ENCODE results near the gene SLC25A10.
A peak's percentile ranks its signal among the peaks of the same experiment; 100 is the strongest.
"Not testable (repeated sequence)": the region's sequence is repeated elsewhere in the genome, so short reads cannot be mapped to it uniquely, and the experiment has no call there.

SLC25A10 gene

GRCh38 chr17:81722184-81723120, 10.4 kb downstream of the SLC25A10 start:
- DNase-seq, result peak; percentile 37

DNA sequence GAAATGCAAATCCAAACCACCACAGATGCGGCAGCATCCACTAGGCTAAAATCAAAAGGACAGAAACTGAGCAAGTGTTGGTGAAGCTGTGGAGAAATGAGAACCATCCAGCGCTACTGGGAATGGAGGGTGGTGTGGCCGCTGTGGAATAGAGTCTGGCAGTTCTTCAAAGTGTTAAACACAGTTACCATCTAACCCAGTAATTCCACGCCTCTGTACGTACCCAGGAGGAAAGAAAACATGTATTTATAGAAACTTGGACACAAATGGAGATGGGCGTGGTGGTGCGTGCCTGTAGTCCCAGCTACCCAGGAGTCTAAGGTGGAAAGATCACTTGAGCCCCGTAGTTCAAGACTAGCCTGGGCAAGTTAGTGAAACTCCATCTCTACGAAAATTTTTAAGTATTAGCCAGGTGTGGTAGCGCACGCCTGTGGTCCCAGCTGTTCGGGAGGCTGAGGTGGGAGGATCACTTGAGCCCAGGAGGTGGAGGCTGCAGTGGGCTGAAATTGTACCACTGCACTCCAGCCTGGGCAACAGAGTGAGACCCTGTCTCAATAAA, 11.6 kb downstream of the SLC25A10 start:
- DNase-seq, result no peak

DNA sequence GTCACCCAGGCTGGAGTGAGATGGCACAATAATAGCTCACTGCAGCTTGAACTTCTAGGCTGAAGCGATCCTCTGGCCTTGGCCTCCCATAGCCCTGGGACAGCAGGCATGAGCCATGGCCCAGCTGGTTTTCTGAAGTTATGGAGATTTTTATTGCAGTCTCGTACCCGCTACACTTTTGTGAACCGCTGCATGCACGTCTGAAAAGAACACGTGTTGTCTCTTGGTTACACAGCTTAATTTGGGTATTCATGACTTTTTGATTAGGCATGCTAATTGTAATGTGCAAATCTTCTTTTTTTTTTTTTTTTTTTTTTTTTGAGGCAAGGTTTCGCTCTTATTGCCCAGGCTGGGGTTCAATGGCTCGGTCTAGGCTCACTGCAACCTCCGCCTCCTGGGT, 13.4 kb downstream of the SLC25A10 start:
- no peak for DNase-seq

DNA sequence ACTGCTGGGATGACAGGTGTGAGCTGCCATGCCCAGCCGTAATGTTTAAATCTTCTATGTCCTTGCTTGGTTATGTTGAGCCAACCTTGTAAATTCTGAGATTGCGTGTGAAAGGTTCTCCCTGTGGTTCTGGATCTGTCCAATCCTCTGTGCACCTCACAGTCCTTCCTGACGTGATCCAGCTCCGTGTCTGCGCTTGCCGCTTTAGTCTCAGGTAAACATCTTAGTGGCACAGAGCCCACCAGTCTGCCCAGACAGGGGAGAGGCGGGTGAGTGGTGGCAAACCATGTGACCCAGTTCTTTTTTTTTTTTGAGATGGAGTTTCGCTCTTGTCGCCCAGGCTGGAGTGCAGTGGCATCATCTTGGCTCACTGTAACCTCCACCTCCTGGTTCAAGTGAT, 13.9 kb downstream of the SLC25A10 start:
- no peak for DNase-seq

DNA sequence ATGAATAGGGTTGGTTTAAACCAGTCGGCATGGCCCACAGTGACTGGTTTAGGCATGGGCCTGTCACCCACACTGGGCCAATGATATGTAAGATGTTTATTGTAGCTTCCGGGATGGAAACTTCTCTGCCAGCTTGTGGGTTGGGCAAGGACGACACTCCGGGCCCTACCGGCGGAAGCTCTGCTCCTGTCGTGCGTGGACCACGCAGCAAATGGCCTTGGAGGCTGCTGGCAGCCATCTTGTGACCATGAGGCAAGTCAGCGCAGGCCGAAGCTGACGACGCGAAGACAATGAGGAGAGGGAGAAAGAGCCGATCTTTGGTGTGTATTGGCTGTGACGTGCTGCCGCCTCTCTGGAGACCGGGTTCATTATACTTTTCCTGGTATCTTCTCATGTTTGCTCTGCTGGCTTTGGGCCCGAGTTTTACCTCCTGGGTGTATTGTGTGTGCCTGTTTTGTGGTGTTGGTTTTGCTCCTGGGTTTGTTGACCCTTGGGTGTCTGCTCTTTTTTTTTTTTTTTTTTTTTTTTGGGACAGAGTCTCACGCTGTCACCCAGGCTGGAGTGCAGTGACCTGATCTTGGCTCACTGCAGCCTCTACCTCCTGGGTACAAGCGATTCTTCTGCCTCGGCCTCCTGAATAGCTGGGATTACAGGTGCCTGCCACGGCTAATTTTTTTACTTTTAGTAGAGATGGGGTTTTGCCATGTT, 15.4 kb downstream of the SLC25A10 start:
- DNase-seq, result no peak

GRCh38 chr17:81733507-81734404, 21.7 kb downstream of the SLC25A10 start:
- peak; percentile 80 for DNase-seq

- no peak for DNase-seq
Measured at GRCh38 chr17:81734405-81735263, 22.6 kb downstream of the SLC25A10 start.

DNA sequence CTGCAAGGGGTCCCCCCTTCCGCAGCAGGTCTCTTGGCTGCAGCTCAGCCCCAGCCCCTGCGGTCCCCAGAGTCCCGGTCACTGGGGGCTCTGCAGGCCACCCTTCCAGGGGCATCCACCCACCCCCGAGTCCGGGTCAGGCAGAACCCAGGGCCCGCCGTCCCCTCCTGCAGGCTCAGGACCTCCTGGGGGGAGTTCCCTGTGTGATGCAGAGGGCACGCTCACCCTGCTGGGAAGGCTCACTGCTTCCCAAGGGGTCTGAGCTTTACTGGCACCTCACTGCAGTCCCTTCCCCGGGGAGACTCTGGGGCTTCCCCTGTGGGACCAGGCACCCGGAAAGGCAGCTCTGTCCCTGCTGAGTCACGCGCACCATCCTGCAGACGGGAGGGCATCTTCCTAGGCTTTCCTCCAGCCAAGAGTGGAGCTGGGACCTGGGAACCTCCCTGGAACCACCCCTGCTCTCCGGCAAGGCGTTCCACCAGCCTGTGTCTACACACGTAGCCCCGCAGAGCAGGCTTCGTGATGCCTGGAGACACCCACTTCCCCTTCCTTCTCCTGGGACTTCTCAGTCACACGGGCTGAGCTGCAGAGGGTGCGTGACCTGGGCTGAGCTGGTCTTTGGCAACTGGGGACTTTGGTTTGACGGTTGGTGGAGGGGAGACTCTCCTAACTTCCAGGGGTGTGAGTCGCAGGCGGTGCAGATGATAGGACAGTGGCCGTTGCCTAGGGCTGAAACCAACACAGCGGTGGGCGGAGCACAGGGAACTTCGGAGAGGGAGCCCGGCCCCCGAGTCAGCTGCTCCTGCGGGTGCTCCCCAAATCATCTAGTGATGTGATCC, 23.4 kb downstream of the SLC25A10 start:
- DNase-seq, result no peak

- DNase-seq, result no peak
Measured at GRCh38 chr17:81737947-81738800, 26.1 kb downstream of the SLC25A10 start.

DNA sequence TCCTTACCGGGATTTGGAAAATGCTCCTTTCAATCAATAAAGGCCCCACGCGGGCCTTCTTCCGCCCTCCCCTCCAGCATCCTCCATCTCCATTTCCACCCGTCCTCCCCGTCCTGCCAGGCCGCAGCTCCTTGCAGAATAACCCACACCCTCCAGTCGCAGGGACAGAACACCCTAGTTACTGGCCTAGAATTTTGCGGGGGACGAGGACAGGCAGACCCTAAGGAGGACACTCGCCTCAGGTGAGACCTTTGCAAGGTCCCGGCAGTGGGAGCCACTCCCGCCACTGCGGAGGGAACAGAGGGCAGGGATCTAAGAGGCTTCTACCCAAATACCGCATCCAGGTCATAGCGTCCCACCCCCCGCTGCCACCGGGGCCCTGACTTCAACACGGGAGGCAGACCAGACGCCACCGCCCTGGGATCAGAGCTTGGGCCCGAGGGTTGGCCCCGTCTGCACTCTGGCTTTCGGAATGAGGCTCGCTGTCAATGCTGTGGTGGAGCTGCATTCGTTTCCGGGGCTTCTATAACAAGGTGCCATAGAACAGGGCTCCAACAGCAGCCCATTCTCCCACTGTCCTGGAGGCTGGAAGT, 26.8 kb downstream of the SLC25A10 start:
- no peak for DNase-seq

DNA sequence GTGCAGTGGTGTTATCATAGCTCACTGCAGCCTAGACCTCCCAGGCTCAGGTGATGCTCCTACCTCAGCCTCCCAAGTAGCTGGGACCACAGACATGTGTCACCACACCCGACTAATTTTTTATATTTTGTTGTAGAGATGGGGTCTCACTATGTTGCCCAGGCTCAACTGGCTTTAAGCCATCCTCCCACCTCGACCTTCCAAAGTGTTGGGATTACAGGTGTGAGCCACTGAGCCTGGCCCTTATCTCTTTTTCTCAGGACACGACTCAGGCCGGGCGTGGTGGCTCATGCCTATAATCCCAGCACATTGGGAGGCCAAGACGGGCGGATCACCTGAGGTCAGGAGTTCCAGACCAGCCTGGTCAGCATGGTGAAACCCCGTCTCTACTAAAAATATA, 27.5 kb downstream of the SLC25A10 start:
- DNase-seq, result not testable (repeated sequence)

- no peak for DNase-seq
Measured at GRCh38 chr17:81740395-81740961, 28.4 kb downstream of the SLC25A10 start.

DNA sequence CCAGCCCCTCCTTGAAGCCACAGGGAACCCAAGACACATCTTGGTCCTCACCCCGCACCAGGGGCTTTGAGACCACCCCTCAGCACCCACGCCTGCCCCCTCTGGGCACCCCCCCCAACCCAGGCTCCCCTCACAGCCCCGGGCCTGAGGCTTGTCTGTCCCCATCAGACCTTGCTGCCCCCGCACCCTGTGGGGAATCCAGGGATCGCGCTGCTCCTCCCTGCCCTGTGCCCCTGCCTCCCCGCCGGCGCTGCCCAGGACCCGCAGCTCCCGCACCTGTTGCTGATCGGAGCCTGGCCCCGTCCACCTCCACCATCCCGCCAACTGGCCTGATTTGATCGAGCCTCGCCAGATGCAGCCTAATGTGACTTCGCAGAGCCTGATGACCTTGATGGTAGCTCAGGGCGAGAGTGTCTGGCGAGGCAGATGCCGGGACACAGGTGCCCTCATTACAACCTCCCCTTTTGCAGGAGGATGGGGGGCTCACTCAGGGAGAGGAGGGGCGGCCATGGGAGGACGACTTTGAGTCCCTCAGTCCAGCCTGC, 29.0 kb downstream of the SLC25A10 start:
- no peak for DNase-seq

DNA sequence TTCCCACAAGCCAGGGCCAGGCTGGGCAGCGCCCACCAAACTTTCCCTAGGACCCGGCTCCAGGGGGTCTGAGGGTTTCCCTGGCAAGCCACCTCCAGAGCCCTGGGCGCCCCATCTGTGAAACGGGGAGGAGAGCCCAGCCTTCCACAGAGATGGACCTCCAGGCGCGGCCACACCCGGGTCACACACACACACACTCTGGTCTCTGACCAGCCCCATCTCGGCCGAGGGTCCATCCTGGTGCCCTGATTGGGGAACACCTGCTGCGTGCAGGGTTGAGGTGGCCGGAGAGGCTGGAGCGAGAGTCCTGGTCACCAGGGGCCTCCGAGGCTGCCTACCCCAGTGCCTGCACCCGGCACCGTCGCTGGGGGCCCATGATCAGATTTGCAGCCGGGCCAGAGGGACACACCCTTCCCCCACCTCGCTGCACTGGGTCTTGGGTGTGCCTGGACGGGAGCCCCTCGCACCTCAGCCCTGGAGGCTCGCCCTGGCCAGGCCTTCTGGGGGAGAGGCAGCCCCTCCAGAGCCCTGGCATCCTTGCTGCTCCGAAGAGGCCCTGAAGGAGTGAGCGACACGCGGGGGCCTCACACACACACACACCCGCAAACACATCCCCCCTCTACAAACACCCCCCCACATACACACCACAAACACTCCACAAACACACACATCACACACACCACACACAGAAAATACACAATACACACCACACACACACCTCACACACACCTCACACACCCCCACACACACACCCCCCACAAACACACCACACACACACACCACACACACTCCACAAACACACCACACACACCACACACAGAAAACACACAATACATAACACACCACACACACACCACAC, 29.7 kb downstream of the SLC25A10 start:
- DNase-seq, result no peak

All from right hindlimb (tissue), 1 donor.